IMR-90 (cell line): ENCODE results near the gene SLC10A3. TPM values are rescaled to one million over a fixed set of nuclear protein-coding genes. Genes with fewer than 3 reads are reported as not detected.

Experiments
- ATAC-seq: fragments of 200-7000 bp; cut with Tn5 transposase; 2 replicates; pipeline ENCODE4 v1.9.1; 2020; ENCODE audit warnings: low read depth, mild to moderate bottlenecking, moderate library complexity
- BruUV-seq: library from RNA; stranded (reverse); fragments of 400-500 nt; replicated peaks from 2 replicates; lab custom pipeline; 2021; lab: Mats Ljungman, UMichigan
- CTCF ChIA-PET: fragments of 300-600 bp; formaldehyde crosslinking; extraction: SDS; loops from one replicate; lab custom pipeline; 2021; ENCODE audit warnings: antibody characterized with exemption; lab: Yijun Ruan, JAX
- POLR2A ChIA-PET: fragments of 300-600 bp; sonication (Branson Sonifier 250); formaldehyde crosslinking; loops from one replicate; lab custom pipeline; 2022; ENCODE audit warnings: antibody characterized with exemption; ENCODE audit not compliant: unreplicated experiment; lab: Charles Lee
- DNase-seq: peaks from one replicate; pipeline ENCODE4 v3.0.0; 2013
- H2AFZ ChIP-seq: replicated peaks from 2 replicates; pipeline ENCODE3; 2013; ENCODE audit warnings: low read length, mild to moderate bottlenecking; ENCODE audit not compliant: poor library complexity
- H2AK5ac ChIP-seq: 2 replicates; pipeline ENCODE4 v1.6.1; 2013; ENCODE audit warnings: low read depth, low read length, inconsistent platforms
- H2AK9ac ChIP-seq: replicated peaks from 2 replicates; pipeline ENCODE3; 2013; ENCODE audit warnings: mild to moderate bottlenecking, low read depth, low read length, moderate library complexity; ENCODE audit not compliant: poor library complexity
- H2BK120ac ChIP-seq: 2 replicates; pipeline ENCODE4 v1.6.1; 2013; ENCODE audit warnings: low read depth, low read length, inconsistent platforms
- H2BK15ac ChIP-seq: 3 replicates; pipeline ENCODE4 v1.6.1; 2013; ENCODE audit warnings: low read depth, low read length, inconsistent platforms
- H2BK20ac ChIP-seq: 2 replicates; pipeline ENCODE4 v1.6.1; 2013; ENCODE audit warnings: low read depth, mild to moderate bottlenecking, inconsistent platforms, low read length, moderate library complexity
- H2BK5ac ChIP-seq: 2 replicates; pipeline ENCODE4 v1.6.1; 2013; ENCODE audit warnings: mild to moderate bottlenecking, low read depth, low read length, inconsistent platforms; ENCODE audit not compliant: poor library complexity, severe bottlenecking
- H3K14ac ChIP-seq: replicated peaks from 2 replicates; pipeline ENCODE4 v1.6.1; 2013; ENCODE audit warnings: low read depth, low read length, inconsistent platforms
- H3K18ac ChIP-seq: 2 replicates; pipeline ENCODE4 v1.6.1; 2013; ENCODE audit warnings: low read depth, low read length, control low read depth
- H3K23ac ChIP-seq: 2 replicates; pipeline ENCODE4 v1.6.1; 2013; ENCODE audit warnings: low read depth, low read length, inconsistent platforms
- H3K27ac ChIP-seq: 2 replicates; pipeline ENCODE4 v1.5.1; 2013; ENCODE audit warnings: mild to moderate bottlenecking, control low read depth, low read length; ENCODE audit not compliant: insufficient read depth
- H3K27me3 ChIP-seq: 2 replicates; pipeline ENCODE4 v1.6.1; 2013; ENCODE audit warnings: low read length; ENCODE audit not compliant: control insufficient read depth, insufficient read depth
- H3K36me3 ChIP-seq: 2 replicates; pipeline ENCODE4 v1.6.1; 2013; ENCODE audit warnings: low read length, mixed read lengths; ENCODE audit not compliant: control insufficient read depth, insufficient read depth
- H3K4ac ChIP-seq: 2 replicates; pipeline ENCODE4 v1.6.1; 2013; ENCODE audit warnings: low read depth, low read length, inconsistent platforms
- H3K4me1 ChIP-seq: 2 replicates; pipeline ENCODE4 v1.6.1; 2013; ENCODE audit warnings: low read length, mixed read lengths; ENCODE audit not compliant: control insufficient read depth, insufficient read depth
- H3K4me2 ChIP-seq: 2 replicates; pipeline ENCODE4 v1.6.1; 2013; ENCODE audit warnings: low read depth, mild to moderate bottlenecking, control low read depth, low read length, moderate library complexity
- H3K4me3 ChIP-seq: 2 replicates; pipeline ENCODE4 v1.5.1; 2013; ENCODE audit warnings: low read depth, mild to moderate bottlenecking, control low read depth, low read length, moderate library complexity; ENCODE audit not compliant: insufficient read depth
- H3K56ac ChIP-seq: 2 replicates; pipeline ENCODE4 v1.6.1; 2013; ENCODE audit warnings: low read length, inconsistent platforms; ENCODE audit not compliant: insufficient read depth; ENCODE audit errors: extremely low read depth
- H3K79me1 ChIP-seq, 2 experiments: 2 replicates each; pipeline ENCODE4 v1.6.1; 2013; ENCODE audit warnings: low read length in 2 of 2, inconsistent platforms in 1 of 2, low read depth in 1 of 2
- H3K9ac ChIP-seq: 2 replicates; pipeline ENCODE4 v1.6.1; 2013; ENCODE audit warnings: low read depth, low read length, control low read depth
- H3K9me1 ChIP-seq: 2 replicates; pipeline ENCODE4 v1.6.1; 2013; ENCODE audit warnings: low read length, inconsistent platforms; ENCODE audit not compliant: insufficient read depth
- H3K9me3 ChIP-seq: 2 replicates; pipeline ENCODE4 v1.6.1; 2013; ENCODE audit warnings: low read length; ENCODE audit not compliant: control insufficient read depth, insufficient read depth
- H4K20me1 ChIP-seq: 2 replicates; pipeline ENCODE4 v1.6.1; 2013; ENCODE audit warnings: low read length, inconsistent platforms; ENCODE audit not compliant: insufficient read depth
- H4K5ac ChIP-seq: 2 replicates; pipeline ENCODE4 v1.6.1; 2013; ENCODE audit warnings: mild to moderate bottlenecking, low read depth, low read length, control low read depth
- H4K8ac ChIP-seq, 2 experiments: 2 replicates each; pipeline ENCODE4 v1.6.1; 2013; ENCODE audit warnings: low read depth in 2 of 2, low read length in 2 of 2, control low read depth in 1 of 2, inconsistent platforms in 1 of 2
- H4K91ac ChIP-seq: 2 replicates; pipeline ENCODE4 v1.6.1; 2013; ENCODE audit warnings: low read depth, low read length, inconsistent platforms; ENCODE audit not compliant: insufficient read depth
- BHLHE40 ChIP-seq: fragments of 150-350 bp; IDR thresholded peaks from 2 replicates; pipeline ENCODE4 v1.6.1; 2016; ENCODE audit warnings: mild to moderate bottlenecking, low read depth, low read length
- CEBPB ChIP-seq: IDR thresholded peaks from 2 replicates; pipeline ENCODE4 v1.6.1; 2012; ENCODE audit warnings: low read depth, low read length, improper control_type of control experiment
- CHD1 ChIP-seq: IDR thresholded peaks from 2 replicates; pipeline ENCODE4 v1.6.1; 2012; ENCODE audit warnings: low read depth, low read length, improper control_type of control experiment
- CTCF ChIP-seq: conservative IDR thresholded peaks from 2 replicates; pipeline ENCODE4 v1.5.1; 2012; ENCODE audit warnings: mild to moderate bottlenecking, low read depth, low read length, improper control_type of control experiment
- ELK1 ChIP-seq: fragments of 150-350 bp; IDR thresholded peaks from 2 replicates; pipeline ENCODE4 v1.6.1; 2016; ENCODE audit warnings: low read depth, mild to moderate bottlenecking, low read length, moderate library complexity, borderline replicate concordance
- FOS ChIP-seq: fragments of 150-350 bp; IDR thresholded peaks from 2 replicates; pipeline ENCODE4 v1.6.1; 2016; ENCODE audit warnings: low read depth, low read length
- MAFK ChIP-seq: IDR thresholded peaks from 2 replicates; pipeline ENCODE4 v1.6.1; 2012; ENCODE audit warnings: low read depth, low read length, improper control_type of control experiment
- MAZ ChIP-seq: IDR thresholded peaks from 2 replicates; pipeline ENCODE4 v1.6.1; 2012; ENCODE audit warnings: low read depth, mild to moderate bottlenecking, low read length, improper control_type of control experiment, moderate library complexity, borderline replicate concordance
- MXI1 ChIP-seq: IDR thresholded peaks from 2 replicates; pipeline ENCODE4 v1.6.1; 2012; ENCODE audit warnings: low read depth, mild to moderate bottlenecking, low read length, moderate library complexity, borderline replicate concordance
- NFE2L2 ChIP-seq: fragments of 150-350 bp; IDR thresholded peaks from 2 replicates; pipeline ENCODE4 v1.6.1; 2016; ENCODE audit warnings: low read depth, mild to moderate bottlenecking, low read length
- POLR2A ChIP-seq: IDR thresholded peaks from 2 replicates; pipeline ENCODE4 v1.6.1; 2012; ENCODE audit warnings: mild to moderate bottlenecking, low read depth, low read length
- RAD21 ChIP-seq: IDR thresholded peaks from 2 replicates; pipeline ENCODE4 v1.6.1; 2012; ENCODE audit warnings: low read length, improper control_type of control experiment
- RCOR1 ChIP-seq: IDR thresholded peaks from 2 replicates; pipeline ENCODE4 v1.6.1; 2012; ENCODE audit warnings: mild to moderate bottlenecking, low read length, improper control_type of control experiment; ENCODE audit not compliant: insufficient replicate concordance
- RFX5 ChIP-seq: IDR thresholded peaks from 2 replicates; pipeline ENCODE4 v1.8.0; 2012; ENCODE audit warnings: low read depth, mild to moderate bottlenecking, low read length, moderate library complexity
- USF2 ChIP-seq: fragments of 150-350 bp; IDR thresholded peaks from 2 replicates; pipeline ENCODE4 v1.6.1; 2017; ENCODE audit warnings: mild to moderate bottlenecking, antibody characterized with exemption, low read length, low read depth
- WGBS, 2 experiments: methylation state at CpG; one replicate each; pipeline versions ENCODE4 v1.1.5 to v1.1.7; 2013; ENCODE audit warnings: missing lambda C conversion rate in 2 of 2; ENCODE audit not compliant: insufficient read length in 1 of 2; ENCODE audit errors: extremely low coverage in 2 of 2; 5-methylcytosine and 5-hydroxymethylcytosine counted together
- dilution Hi-C: fragments of 300-500 bp; cut with HindIII; formaldehyde crosslinking; loops from one replicate; pipeline ENCODE4 v1.14.3; 2018; ENCODE audit warnings: low sequenced_read_pairs; ENCODE audit not compliant: unreplicated experiment
- in situ Hi-C: fragments of 300-500 bp; cut with MboI; formaldehyde crosslinking; loops from 3 replicates; pipeline ENCODE4 v1.14.3; 2019; ENCODE audit warnings: low sequenced_read_pairs, inconsistent platforms, mixed read lengths
- intact Hi-C: fragments of 100-400 bp; cut with micrococcal nuclease; formaldehyde crosslinking; loops from 2 replicates; pipeline ENCODE4 v1.10.0; 2022
- polyA plus RNA-seq, 3 experiments: library from polyadenylated mRNA; depleted of rRNA; stranded (reverse); fragments of >200 nt; gene quantifications; 2 replicates each; pipeline ENCODE4 v1.2.3, GENCODE V29; 2012; ENCODE audit warnings: low replicate concordance in 1 of 3
- total RNA-seq: library from RNA; depleted of rRNA; stranded (reverse); fragments of >200 nt; gene quantifications from 2 replicates; pipeline ENCODE4 v1.2.3, GENCODE V29; 2012

SLC10A3 gene
- total and polyA plus RNA-seq, 2 of the 4 experiments (the other 2 are of a cell fraction), result 15.2 to 24.6 TPM

- CTCF ChIA-PET, result no interaction called here
- dilution Hi-C loops, result no loop called here
- Histone ChIP-seq H2BK15ac (no peak overlapping the region), H2AK5ac (no peak overlapping the region), H3K9me1 (no peaks in the 10 kb centered on the region), H3K14ac (no peak overlapping the region), H2AFZ (no peak overlapping the region), H4K8ac (no peak overlapping the region), H2BK5ac (no peak overlapping the region), H3K4me1 (peaks cover 11% of the 10 kb centered on the region), H2BK20ac (no peak overlapping the region), H3K9ac (no peak overlapping the region), H2AK9ac (no peak overlapping the region), H3K18ac (no peak overlapping the region), H3K9me3 (no peaks in the 10 kb centered on the region; the same call in 1 of the 2 replicates), H2BK120ac (no peak overlapping the region), H3K4me3 (no peak overlapping the region), H3K4ac (no peak overlapping the region), H4K20me1 (peaks cover 14% of the 10 kb centered on the region), H3K56ac (no peak overlapping the region), H4K5ac (no peak overlapping the region), H3K27me3 (no peaks in the 10 kb centered on the region), H3K27ac (no peak overlapping the region), H3K36me3 (peaks cover 40% of the 10 kb centered on the region), H4K91ac (no peak overlapping the region), H3K79me1 (peaks cover 0 to 25% of the 10 kb centered on the region in 2 experiments; a peak in 2 of 4 replicates), H3K4me2 (no peak overlapping the region), H3K23ac (no peak overlapping the region)
- intact Hi-C loops, result no loop called here
- in situ Hi-C loops, result no loop called here
- BruUV-seq, result TSS peak; percentile 91
- WGBS, 2 experiments, result 91% methylated on average over 14 of the region's 21 CpGs; no CpG with 5 or more reads in 1 of the 2 experiments
- no peak for DNase-seq
- no peak for TF ChIP-seq NFE2L2
- TF ChIP-seq FOS, result no peak
- TF ChIP-seq CTCF, result no peak
- no peak for TF ChIP-seq MAZ
- TF ChIP-seq RAD21, result no peak
- TF ChIP-seq POLR2A, result no peak
- TF ChIP-seq ELK1, result no peak
- TF ChIP-seq USF2, result no peak
- TF ChIP-seq RCOR1, result no peak
- no peak for TF ChIP-seq MXI1
- no peak for TF ChIP-seq CEBPB
- TF ChIP-seq CHD1, result no peak
- no peak for TF ChIP-seq BHLHE40
- TF ChIP-seq RFX5, result no peak
- TF ChIP-seq MAFK, result no peak
- POLR2A ChIA-PET, result no interaction called here
- no peak for ATAC-seq
Observed at GRCh38 chrX:154441984-154442707, 48.3 kb downstream of the SLC10A3 start.
